Gastrocnemius medialis (tissue), 4 donors: ENCODE results near the gene SPECC1L. TPM values are rescaled to one million over a fixed set of nuclear protein-coding genes. Genes with fewer than 3 reads are reported as not detected.

ENCODE experiments used
- ATAC-seq, 2 donors: fragments of 150-250 bp; one replicate each; pipeline ENCODE4 v1.9.1; 2016
- DNase-seq, 2 donors: peaks; one replicate each; pipeline ENCODE4 v3.0.0-alpha.2; 2019
- H3K27ac ChIP-seq, 4 donors: fragments of 200-600 bp; sonication (generic); 1 replicate in 1 of 4; 2 replicates in 3 of 4; pipeline ENCODE4 v1.5.1; 2016 to 2018; ENCODE audit warnings: mild to moderate bottlenecking in 2 of 4, moderate library complexity in 1 of 4
- H3K27me3 ChIP-seq, 3 donors: fragments of 200-600 bp; sonication (generic) in 2 of 3; 1 replicate in 1 of 3; 2 replicates in 2 of 3; pipeline versions ENCODE4 v1.5.1 to v1.6.0; 2016 to 2019; ENCODE audit warnings: mild to moderate bottlenecking in 1 of 3, moderate library complexity in 1 of 3
- H3K36me3 ChIP-seq, 2 donors: fragments of 200-600 bp; sonication (generic) in 1 of 2; one replicate each; pipeline ENCODE4 v1.5.1; 2017 to 2018
- H3K4me1 ChIP-seq, 2 donors: fragments of 200-600 bp; sonication (generic) in 1 of 2; one replicate each; pipeline ENCODE4 v1.5.1; 2016 to 2017; ENCODE audit warnings: mild to moderate bottlenecking in 2 of 2
- H3K4me3 ChIP-seq, 4 donors: fragments of 200-600 bp; sonication (generic) in 3 of 4; 1 replicate in 1 of 4; 2 replicates in 3 of 4; pipeline ENCODE4 v1.5.1; 2016 to 2019; ENCODE audit warnings: mild to moderate bottlenecking in 2 of 4
- H3K9me3 ChIP-seq, 3 donors: fragments of 200-600 bp; sonication (generic) in 2 of 3; 1 replicate in 1 of 3; 2 replicates in 2 of 3; pipeline ENCODE4 v1.5.1; 2016 to 2019
- CTCF ChIP-seq, 5 experiments: fragments of 450-650 bp in 3 of 5; fragments of 200-600 bp in 2 of 5; sonication (generic) in 2 of 5; IDR thresholded peaks in 4 of 5; conservative IDR thresholded peaks in 1 of 5; 1 replicate in 4 of 5; 2 replicates in 1 of 5; pipeline ENCODE4 v1.5.1; 2016 to 2019; ENCODE audit warnings: antibody characterized with exemption in 5 of 5, mild to moderate bottlenecking in 3 of 5, moderate library complexity in 3 of 5
- POLR2A ChIP-seq, 2 donors: fragments of 450-650 bp; IDR thresholded peaks; one replicate each; pipeline ENCODE4 v1.6.1; 2017; ENCODE audit warnings: antibody characterized with exemption in 2 of 2, mild to moderate bottlenecking in 2 of 2, moderate library complexity in 2 of 2
- in situ Hi-C, 4 donors: fragments of 200-750 bp; cut with MboI; loops; one replicate each; pipeline versions ENCODE4 v1.15.0 to v1.8.0; 2017; ENCODE audit warnings: low sequenced_read_pairs in 4 of 4
- intact Hi-C: fragments of 100-400 bp; cut with DNase I; formaldehyde crosslinking; loops from one replicate; pipeline ENCODE4 v1.15.1; 2023; ENCODE audit warnings: low total_unique reads
- total RNA-seq, 4 donors: library from RNA; depleted of rRNA; stranded (reverse); fragments of >200 nt; gene quantifications; one replicate each; pipeline versions ENCODE4 v1.1.0 to v1.2.3, GENCODE V29; 2016

SPECC1L gene
- total RNA-seq, 4 donors from 2014 or later, result 16.2 to 19.9 (median 18.7) TPM

GRCh38 chr22:24358105-24358836, 87.6 kb downstream of the SPECC1L start:
- Histone ChIP-seq H3K4me3 (no peak overlapping the region), H3K4me1 (peaks cover 0 to 3% of the 10 kb centered on the region in 2 donors), H3K27me3 (no peaks in the 10 kb centered on the region), H3K36me3 (peaks cover 0 to 13% of the 10 kb centered on the region in 2 donors), H3K27ac (no peak overlapping the region), H3K9me3 (no peaks in the 10 kb centered on the region)
- intact Hi-C loops (no loop called here), in situ Hi-C loops (no loop called here)
- ATAC-seq, result no peak
- no peak for DNase-seq
- TF ChIP-seq POLR2A (IDR thresholded peaks at IDR 0.05), result no peak
- no peak for TF ChIP-seq CTCF (IDR thresholded peaks at IDR 0.05 in 4 of 5, conservative IDR thresholded peaks at IDR 0.05 in 1 of 5)

- DNase-seq (no peak), ATAC-seq (no peak)
- Histone ChIP-seq H3K4me3 (no peak overlapping the region), H3K36me3 (peaks cover 0 to 15% of the 10 kb centered on the region in 2 donors), H3K27ac (no peak overlapping the region), H3K4me1 (peaks cover 0 to 3% of the 10 kb centered on the region in 2 donors), H3K27me3 (no peaks in the 10 kb centered on the region), H3K9me3 (no peaks in the 10 kb centered on the region)
- TF ChIP-seq CTCF (IDR thresholded peaks at IDR 0.05 in 4 of 5, conservative IDR thresholded peaks at IDR 0.05 in 1 of 5) (no peak), POLR2A (IDR thresholded peaks at IDR 0.05) (no peak)
- in situ Hi-C loops, result no loop called here
- intact Hi-C loops, result no loop called here
Observed at GRCh38 chr22:24359452-24360120, 89.0 kb downstream of the SPECC1L start.

- no peak for TF ChIP-seq POLR2A (IDR thresholded peaks at IDR 0.05)
- no peak for TF ChIP-seq CTCF (IDR thresholded peaks at IDR 0.05 in 4 of 5, conservative IDR thresholded peaks at IDR 0.05 in 1 of 5)
- Histone ChIP-seq H3K4me3 (no peak overlapping the region), H3K4me1 (no peaks in the 10 kb centered on the region), H3K27me3 (no peaks in the 10 kb centered on the region), H3K36me3 (peaks cover 0 to 21% of the 10 kb centered on the region in 2 donors), H3K27ac (no peak overlapping the region), H3K9me3 (no peaks in the 10 kb centered on the region)
- intact Hi-C loops, result no loop called here
- in situ Hi-C loops, result no loop called here
- ATAC-seq, result no peak
- DNase-seq, result no peak
Observed at GRCh38 chr22:24361976-24362646, 91.5 kb downstream of the SPECC1L start.

- no peak overlapping the region for H3K4me3 ChIP-seq
- in situ Hi-C loops (no loop called here), intact Hi-C loops (no loop called here)
- no peak for DNase-seq
- TF ChIP-seq CTCF (IDR thresholded peaks at IDR 0.05 in 4 of 5, conservative IDR thresholded peaks at IDR 0.05 in 1 of 5), result no peak
- TF ChIP-seq POLR2A (IDR thresholded peaks at IDR 0.05), result no peak
- H3K9me3 ChIP-seq, result no peaks in the 10 kb centered on the region
- no peak overlapping the region for H3K27ac ChIP-seq
- H3K36me3 ChIP-seq, result peaks cover 0 to 30% of the 10 kb centered on the region in 2 donors
- H3K27me3 ChIP-seq, result no peaks in the 10 kb centered on the region
- no peak for ATAC-seq
- no peaks in the 10 kb centered on the region for H3K4me1 ChIP-seq
Observed at GRCh38 chr22:24363243-24363642, 92.6 kb downstream of the SPECC1L start.
